IPS DF 19.7 (cell line): Measurements from ENCODE around the gene ANO6.
"Not testable (repeated sequence)": the region's sequence is repeated elsewhere in the genome, so short reads cannot be mapped to it uniquely, and the experiment has no call there.

ENCODE experiments used
- DNase-seq: peaks from one replicate; pipeline ENCODE4 v3.0.0-alpha.2; 2013; ENCODE audit warnings: low read depth, low spot score

Gene ANO6

DNA sequence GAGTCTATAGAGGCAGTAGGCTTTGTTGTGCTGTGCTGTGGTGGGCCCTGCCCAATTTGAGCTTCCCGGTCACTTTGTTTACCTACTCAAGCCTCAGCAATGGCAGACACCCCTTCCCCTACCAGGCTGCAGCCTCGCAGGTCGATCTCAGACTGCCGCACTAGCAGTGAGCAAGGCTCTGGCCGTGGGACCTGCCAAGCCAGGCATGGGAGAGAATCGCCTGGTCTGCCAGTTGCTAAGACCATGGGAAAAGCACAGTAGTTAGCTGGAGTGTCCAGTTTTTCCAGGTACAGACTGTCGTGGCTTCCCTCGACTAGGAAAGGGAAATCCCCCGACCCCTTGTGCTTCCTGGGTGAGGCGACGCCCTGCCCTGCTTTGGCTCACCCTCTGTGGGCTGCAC, 26.3 kb downstream of the ANO6 start:
- no peak for DNase-seq

DNA sequence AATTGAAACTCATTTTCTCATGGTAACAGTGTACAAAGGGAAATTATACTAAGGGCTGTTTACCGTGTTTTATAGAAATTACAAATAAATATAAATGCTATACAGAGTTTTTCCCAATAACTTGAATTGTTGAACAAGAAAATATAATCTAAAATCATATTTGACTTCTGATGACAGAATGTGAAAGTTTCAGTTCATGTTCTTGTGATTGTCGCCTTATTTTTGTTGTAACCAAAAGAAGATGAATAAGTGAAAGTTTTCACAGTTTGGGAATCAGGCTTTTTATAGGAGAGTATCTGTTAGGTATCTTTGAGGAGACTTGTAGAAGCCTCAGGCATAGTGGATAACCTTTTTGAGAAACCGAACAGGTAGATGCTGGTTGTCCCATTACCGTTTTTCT, 28.1 kb downstream of the ANO6 start:
- DNase-seq = no peak

DNA sequence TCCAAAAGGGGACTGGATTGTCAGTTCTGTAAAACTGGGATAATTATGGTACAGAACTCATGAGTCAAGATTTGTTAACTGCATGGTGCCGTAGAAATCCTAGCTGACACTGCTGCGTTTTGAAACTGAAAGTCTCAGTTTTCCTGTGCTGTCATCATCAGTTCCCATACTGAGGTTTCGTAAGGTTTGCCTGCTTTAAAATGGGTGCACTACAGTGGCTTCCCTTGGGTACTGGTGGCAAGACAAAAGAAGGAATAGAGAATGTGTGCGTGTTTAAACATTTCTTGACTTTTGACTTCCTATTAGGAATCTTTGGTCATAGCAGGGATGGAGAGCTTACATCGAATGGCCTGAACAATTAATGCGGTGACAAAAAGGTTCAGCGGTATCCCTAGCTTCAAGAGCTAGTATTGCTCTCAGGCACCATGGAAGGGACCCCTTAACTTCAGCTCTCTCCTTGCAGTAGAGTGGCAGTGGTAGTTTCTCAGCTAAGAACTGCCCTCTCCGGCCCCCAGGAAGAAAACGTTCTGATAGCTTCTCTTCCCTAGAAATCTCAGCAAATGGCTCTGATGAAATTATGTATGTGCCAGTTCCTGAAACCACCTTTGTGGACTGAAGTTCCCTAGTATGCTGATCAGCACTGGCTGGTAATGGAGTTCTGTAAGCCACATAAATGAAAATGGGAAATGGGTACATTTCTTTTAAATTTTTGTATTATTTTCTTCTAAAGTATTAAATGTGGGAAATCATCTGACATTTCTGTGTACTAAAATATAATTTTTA, 28.9 kb downstream of the ANO6 start:
- DNase-seq = no peak

DNA sequence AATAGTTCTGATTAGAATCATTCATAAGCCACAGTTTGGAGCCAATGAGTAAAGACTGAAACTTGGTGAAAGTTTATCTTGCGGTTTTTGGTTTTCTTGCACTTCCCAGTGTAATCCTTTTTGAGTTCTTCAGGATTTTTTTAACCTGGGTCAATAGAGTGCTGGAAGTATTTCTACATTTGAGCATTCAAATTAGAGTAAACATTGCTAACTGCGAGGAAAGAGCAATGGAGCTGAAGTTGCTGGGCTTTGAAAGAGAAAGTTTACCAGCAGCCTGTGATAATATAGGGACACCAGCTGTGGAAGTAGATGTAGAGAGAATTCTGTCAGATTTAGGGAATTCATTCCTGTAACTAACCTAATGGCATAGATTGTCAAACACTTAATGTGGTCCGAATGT, 30.3 kb downstream of the ANO6 start:
- DNase-seq = no peak

DNA sequence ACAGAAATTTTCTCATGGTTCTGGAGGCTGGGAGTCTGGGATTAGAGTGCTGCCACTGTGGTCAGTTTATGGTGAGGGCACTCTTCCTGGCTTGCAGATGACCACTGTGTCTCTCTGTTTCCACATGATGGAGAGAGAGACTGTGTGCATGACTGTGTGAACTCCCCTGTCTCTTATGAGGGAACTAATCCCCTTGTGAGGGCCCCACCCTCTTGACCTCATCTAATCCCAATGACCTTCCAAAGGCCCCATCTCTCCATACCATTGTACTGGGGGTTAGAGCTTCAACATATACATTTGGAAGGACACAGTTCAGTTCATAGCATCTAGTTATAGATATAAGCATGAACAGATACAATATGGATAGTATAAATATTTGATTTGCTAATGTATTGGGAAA, 31.7 kb downstream of the ANO6 start:
- DNase-seq = no peak

DNA sequence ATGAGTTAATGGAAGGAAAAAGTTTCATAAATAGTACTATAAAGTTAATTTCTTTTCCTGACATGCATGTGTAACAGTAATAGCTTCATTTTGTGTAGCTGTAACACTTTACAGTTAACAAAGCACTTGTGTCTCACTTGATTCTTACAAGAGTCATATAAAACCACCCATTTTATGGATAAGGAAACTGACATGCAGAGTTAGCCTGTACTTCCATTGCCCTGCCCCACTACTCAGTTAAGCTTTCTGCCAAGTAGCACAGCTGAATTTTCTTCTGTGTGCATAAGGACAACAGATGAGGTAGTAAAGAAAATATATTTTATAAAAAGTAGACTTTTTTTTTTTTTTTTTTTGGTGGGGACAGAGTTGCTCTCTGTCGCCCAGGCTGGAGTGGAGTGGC, 32.2 kb downstream of the ANO6 start:
- DNase-seq = no peak

DNA sequence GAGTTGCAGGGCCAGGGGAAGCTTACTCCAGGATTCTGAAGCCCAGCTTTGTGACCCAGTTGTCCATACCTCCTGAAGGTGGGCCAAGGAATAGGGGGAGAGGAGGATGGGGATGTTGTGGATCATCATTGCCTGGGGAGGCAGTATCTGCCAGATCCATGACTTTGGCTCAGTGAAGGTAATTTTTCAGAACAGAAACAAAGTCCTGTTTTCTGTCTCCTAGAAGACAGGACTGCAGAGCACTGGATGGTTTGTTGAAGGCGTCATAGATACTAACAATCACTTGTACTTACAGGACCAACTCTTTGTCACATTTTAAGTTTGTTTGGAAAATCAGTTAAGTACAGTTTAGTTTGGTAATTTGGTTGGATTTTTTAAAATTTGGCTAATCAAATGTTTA, 38.4 kb downstream of the ANO6 start:
- no peak for DNase-seq

DNA sequence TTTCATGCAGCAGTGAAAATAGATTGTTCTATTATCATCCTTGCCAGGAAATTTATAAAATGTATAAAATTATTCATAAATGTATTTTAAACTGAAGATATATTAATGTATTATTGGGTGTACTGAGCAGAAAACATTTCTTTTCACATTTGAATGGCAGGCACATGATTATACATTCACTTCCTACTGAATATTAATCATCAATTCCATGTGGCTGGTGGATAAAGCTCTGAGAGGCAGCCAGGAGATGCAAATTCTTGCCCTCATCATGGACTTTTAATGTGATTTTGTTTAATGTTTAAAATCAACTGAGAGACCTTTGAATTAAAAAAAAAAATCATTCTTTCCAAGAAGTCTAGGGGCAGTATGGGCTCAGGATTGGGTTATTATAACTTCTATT, 40.8 kb downstream of the ANO6 start:
- DNase-seq = no peak

DNA sequence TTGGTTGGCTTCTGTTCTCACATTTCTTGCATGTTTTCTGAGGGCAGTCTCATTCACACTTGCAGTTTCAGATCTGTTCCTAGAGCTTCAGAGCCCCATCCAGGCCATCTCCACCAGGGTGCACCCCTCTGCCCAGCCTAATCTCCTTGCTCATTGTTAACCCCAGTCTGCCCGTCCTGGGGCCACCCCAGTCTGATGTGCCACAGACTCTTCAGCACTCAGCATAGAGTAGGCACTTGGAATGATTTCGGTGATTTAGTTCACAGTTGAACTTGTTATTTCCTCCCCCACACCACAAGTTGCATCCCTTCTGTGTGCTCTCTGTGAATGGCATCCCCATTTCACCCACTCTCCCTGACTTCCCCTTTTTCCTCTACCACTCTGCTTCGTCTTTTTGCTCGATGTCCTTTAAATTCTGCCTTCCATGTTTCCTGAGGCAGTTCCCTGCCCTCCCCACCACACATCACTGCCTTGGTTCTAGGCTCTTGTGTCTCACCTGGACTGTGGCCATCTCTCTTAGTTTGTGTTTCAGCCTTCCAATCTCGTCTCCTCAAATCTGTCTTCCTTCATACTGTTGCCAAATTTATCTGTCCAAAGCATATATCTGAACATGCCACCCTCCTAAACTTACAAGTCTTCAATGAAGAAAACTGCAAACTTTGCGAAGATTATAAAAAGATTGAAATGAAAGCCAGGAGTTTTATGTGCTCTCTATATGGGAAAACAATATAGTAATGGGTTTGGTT, 41.5 kb downstream of the ANO6 start:
- no peak for DNase-seq

DNA sequence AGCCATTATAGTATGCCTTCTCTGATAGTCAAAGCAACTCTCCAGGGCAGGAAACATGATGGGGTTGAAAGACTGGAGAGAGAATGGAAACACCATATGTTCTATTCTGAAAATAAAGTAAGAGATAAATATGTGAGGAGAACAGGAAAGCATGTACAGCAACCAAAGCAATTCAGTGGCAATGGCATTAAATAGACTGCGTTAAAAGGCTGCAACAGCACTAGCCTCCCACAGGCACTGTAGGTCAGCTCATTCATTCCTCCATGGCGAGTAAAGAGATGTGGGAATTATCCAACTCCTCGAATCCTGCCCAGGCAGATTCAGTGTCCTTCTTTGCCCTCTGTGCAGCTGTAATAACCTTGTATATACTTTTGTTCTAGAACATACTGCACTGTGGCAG, 43.8 kb downstream of the ANO6 start:
- no peak for DNase-seq

DNA sequence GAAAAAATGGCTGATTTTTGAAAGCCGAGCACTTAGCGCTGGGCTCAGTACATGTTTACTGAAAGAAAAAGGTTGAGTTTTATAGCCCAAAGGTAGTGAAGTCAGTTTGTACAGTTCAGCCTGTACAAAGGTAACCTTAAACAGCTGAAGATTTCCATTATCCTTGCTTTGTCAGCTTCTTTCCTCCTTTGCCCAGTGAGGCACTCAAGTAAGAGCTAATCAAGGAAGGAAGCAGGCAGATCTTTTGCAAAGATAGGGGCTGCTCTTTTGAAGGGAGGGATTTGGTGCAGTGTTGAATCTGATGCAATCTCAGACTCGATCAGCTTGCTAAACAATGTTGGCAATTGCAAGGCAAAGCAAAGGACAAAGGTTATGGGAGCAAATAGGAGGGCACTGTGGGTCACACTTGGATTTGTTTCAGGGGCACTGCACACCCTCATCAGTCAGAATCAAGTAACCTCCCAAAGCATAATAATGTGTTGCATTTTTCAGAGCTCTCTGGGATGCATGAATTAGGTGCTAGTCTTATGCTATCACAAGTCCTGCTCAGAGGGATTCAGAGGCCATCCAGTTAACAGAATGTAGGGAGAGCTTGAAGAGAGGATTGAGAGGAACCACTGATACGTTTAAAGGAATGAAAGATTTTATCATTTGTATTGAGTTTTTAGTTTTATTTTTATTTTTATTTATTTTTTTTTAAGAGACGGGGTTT, 44.4 kb downstream of the ANO6 start:
- DNase-seq = no peak

DNA sequence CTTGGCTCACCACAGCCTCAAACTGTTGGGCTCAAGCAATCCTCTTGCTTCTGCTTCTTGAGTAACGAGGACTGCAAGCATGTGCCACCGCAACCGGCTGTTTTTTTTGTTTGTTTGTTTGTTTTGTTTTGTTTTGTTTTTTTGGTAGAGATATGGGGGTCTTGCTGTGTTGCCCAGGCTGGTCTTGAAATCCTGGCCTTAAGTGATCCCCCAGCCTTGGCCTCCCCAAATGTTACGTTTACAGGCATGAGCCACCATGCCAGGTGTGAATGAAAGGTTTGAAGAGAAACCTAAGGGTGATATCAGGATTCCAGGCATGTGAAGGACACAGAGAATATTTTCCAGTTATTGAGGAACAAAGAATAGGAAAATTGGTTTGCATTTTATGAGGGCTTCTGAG, 45.0 kb downstream of the ANO6 start:
- DNase-seq = no peak

DNA sequence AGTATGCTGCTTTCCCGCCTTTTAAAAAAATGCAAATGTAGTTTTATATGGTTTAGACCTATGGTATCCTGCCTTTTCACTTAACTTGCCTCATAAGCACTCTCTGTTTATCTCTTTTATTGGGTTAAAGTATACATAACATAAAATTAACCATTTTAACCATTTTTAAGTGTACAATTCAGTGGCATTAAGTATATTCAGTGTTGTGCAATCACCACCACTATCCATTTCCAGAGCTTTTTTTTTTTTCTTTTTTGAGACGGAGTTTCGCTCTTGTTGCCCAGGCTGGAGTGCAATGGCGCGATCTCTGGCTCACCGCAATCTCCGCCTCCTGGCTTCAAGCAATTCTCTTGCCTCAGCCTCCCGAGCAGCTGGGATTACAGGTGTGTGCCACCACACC, 46.3 kb downstream of the ANO6 start:
- not testable (repeated sequence) for DNase-seq

DNA sequence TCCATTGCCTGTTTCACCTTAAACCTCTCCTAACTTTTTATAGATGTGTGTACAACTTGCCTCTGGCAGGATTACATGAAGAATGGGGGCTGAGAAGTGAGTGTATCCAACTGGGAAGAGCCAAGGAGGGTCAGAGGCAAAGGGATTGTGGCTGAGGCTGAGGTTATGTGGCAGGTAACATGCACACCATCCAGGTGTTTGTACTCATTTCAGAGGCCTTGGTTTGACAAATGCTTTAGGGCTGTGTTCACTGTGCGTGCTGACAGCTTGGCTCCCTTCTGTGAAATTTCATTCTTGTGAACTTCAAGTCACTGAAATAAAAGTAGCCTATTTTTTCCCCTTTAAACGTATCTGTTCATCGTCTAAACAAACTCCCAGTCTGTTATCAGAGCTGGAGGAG, 47.7 kb downstream of the ANO6 start:
- DNase-seq = no peak

DNA sequence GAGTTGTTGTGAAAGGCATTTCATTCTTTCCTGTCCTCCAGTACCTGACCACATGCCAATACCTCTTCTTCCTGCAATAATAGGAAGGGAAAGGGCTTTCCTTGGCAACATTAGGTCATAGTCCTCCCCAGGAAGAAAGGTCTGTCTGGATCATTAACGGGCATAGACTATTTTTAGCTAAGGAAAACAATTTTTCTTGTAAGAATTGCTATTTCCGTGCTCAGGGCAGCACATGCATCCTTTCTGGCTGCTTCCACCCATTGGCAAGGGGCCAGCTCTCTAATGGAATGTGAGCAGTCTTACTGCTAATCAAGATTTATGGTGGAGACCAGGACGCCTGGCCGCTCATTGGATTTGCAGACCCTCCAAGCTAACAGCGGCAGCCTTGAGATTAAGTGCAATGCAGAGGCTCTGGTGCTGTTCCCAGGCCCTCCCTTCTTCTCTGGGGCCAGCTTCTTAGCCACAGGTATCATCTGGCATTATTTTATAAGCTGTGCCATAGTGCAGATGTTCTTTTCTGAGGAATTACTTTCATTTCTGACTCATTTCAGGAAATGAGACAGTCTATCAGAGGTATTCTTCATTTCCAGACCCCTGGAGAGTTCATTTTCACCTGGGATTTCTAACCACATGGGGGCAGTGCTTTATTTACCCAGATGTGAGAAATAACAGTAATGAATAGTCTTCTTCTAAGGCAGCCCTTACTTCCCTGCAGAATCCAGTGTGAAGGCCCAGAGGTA, 52.9 kb downstream of the ANO6 start:
- no peak for DNase-seq

DNA sequence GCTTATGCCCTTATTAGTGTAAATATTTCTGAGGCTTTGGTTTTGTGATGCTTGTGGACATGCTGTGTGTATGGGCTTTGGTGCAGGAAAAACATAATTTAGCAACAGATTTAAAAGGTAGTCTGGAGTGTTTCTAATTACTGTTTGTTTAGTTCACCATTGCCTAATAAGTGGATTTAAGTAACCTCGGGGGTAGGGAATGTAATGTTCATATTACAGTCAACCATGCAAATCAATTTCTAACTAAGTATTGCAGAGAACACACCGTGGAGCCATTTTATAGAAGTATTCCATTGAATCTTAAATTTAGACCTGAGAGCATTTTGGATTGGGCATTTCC, 53.5 kb downstream of the ANO6 start:
- DNase-seq = no peak

DNA sequence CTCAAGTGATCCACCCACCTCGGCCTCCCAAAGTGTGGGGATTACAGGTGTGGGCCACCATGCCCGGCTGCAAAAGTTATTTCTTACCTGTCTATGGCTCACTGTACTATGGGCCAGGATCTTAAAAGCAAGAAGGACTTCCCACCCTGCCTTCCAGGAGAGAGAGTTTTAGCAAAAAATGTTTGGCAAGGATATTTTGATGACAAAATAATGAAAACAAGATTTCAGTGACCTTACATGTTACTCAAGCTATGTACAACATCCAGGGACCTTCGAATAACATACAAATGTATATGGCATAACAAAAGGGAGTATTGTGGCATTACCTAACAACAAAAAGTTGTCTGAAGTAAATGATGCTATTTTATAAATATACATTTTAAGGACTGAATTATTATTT, 55.1 kb downstream of the ANO6 start:
- DNase-seq = no peak

DNA sequence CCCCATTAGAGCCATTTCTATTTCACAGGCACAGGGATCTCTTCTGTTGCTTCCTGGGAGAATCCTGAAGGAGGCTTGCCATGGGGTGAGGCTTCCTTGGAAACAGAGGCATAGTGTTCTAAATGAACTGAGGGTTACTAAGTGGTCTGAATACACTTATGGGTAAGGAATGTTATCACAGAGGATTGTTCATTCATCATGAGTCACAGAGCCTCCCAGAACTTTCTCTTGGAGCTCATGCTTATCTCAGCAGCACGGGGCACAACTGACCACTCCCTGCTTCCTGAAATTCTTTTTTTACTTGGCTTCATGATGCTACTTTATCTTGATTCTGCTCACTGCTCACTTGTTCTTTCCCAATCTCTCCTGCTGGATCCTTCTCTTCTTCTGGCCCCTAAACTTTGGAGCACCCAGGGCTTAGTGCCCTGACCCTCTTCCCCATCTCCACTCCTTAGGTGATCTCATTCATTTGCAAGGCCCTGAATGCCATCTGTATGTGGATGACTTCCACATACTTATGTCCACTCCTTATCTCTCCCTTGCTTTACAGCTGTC, 57.9 kb downstream of the ANO6 start:
- no peak for DNase-seq

DNA sequence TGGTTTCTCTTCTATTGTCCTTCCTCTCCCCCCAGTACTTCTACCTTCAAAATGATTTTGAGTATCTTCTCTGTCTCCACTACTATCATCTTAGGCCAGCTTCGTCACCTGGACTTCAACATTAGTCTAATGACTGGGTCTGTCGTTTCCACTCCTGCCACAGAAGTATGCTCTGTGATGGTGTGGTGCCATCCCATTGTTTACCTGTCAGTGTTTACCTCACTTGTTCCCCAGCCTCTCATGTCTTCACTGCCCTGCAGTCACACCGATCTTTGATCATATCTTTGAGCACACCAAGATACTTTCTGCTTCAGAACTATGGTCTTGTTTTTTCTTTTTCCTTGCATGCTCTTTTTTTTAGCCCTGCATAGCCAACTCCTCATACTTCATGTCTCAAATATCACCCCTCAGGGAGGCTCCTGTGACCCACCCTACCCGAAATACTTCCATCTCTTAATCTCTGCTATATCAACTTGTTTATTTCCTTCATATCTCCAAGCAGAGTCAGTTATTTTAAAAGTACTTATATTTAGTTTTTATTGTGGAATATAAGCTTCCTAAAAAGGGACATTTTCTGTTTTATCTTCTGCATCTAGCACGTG, 60.4 kb downstream of the ANO6 start:
- no peak for DNase-seq

DNA sequence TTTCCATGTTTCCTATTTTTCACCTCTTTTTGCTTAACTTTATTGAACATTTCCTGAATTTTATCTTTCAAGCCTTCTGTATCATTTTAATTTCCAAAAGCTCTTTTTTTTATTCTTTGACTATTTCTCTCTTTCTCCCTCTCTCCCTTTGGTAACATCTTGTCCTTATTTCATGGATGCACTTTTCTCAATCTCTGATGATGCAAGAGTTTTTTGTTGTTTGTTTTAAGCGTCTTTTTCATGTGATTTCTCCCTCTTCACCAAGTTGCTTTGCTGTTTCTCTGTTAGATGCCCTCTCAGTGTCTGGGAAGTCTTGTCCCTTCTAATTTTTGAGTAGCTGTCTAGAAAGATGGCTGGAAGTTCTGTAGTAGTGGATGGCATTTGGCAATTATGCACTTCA, 62.6 kb downstream of the ANO6 start:
- no peak for DNase-seq
